Subcutaneous adipose tissue (tissue), 4 donors: ENCODE results near the gene TLR10. TPM values are rescaled to one million over a fixed set of nuclear protein-coding genes. Genes with fewer than 3 reads are reported as not detected.

Source experiments
- CTCF ChIP-seq: fragments of 450-650 bp; IDR thresholded peaks from one replicate; pipeline ENCODE4 v1.5.1; 2016; ENCODE audit warnings: low read depth, mild to moderate bottlenecking, control low read depth, antibody characterized with exemption, moderate library complexity
- total RNA-seq, 4 donors: library from RNA; depleted of rRNA; stranded (reverse); fragments of >200 nt; gene quantifications; one replicate each; pipeline ENCODE4 v1.1.0, GENCODE V29; 2016

TLR10 gene
- total RNA-seq, 4 donors from 2014 or later: 0.34 to 2.1 (median 0.44) TPM; not detected in 1

- TF ChIP-seq CTCF: no peak
Measured at GRCh38 chr4:38805530-38806145, 22.8 kb upstream of the TLR10 start.

- no peak for TF ChIP-seq CTCF
Measured at GRCh38 chr4:38804654-38805295, 22.0 kb upstream of the TLR10 start, which contains the start of gene TLR1. TLR1 (minus strand) TSS chr4:38804791; CDS start chr4:38798831, 5,960 bp downstream.

GRCh38 chr4:38803833-38804653, 21.3 kb upstream of the TLR10 start:
- no peak for TF ChIP-seq CTCF

- TF ChIP-seq CTCF: no peak
Measured at GRCh38 chr4:38802561-38803355, 20.0 kb upstream of the TLR10 start.

GRCh38 chr4:38800961-38801450, 18.2 kb upstream of the TLR10 start:
- no peak for TF ChIP-seq CTCF

- no peak for TF ChIP-seq CTCF
Measured at GRCh38 chr4:38800366-38800765, 17.6 kb upstream of the TLR10 start.
